ENCODE data around the gene GOLGA6L7. TPM values are rescaled to one million over a fixed set of nuclear protein-coding genes. Genes with fewer than 3 reads are reported as not detected.

Gene GOLGA6L7
- total and polyA plus RNA-seq, 2 experiments from 2014 or later: 0.47 TPM; not detected in 1

DNA sequence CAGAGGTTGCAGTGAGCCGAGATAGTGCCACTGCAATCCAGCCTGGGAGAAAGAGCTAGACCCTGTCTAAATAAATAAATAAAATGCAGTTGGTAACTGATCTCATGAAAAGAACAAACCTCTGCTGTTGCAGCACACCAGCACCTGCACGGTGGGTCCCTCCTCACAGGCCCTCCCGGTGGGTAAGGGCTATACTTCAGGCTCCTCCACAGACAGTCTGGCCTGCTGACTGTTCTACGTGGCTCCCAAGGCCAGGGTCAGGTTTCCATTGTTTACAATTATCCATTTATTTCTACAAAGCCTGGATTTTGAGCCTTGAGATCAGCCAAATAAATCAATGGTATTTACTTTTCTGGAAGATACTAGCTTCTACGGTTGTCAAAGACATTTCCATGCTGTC, 32.2 kb upstream of the GOLGA6L7 start:
- Histone ChIP-seq H3K36me3 (ENCODE audit: insufficient read depth) (no peaks in the 10 kb centered on the region), H3F3A (replicated peaks; ENCODE audit: low read depth) (no peaks in the 10 kb centered on the region), H3K4me1 (ENCODE audit: insufficient read depth) (peaks cover 18% of the 10 kb centered on the region), H3K9me2 (ENCODE audit: insufficient read depth) (no peaks in the 10 kb centered on the region), H3K4me3 (no peak overlapping the region), H4K20me1 (replicated peaks; ENCODE audit: insufficient read depth) (no peaks in the 10 kb centered on the region), H3K27ac (ENCODE audit: low read depth) (no peak overlapping the region), H3K79me2 (replicated peaks; ENCODE audit: insufficient read depth) (no peaks in the 10 kb centered on the region), H2AFZ (no peak overlapping the region), H3K27me3 (ENCODE audit: insufficient read depth) (peaks cover 24% of the 10 kb centered on the region), H3K4me2 (no peak overlapping the region)
- peaks cover 29% of the 10 kb centered on the region for H3K27me3 Mint-ChIP-seq (ENCODE audit: insufficient read depth, low read depth, poor library complexity)
- no peaks in the 10 kb centered on the region for H3K36me3 Mint-ChIP-seq (ENCODE audit: low read depth)
- no peak for ATAC-seq
- no peak overlapping the region for H3K27ac Mint-ChIP-seq
- no peaks in the 10 kb centered on the region for H3K9me3 Mint-ChIP-seq
- H3K4me1 Mint-ChIP-seq: peaks cover 13% of the 10 kb centered on the region
- TF ChIP-seq ZNF462 (CRISPR knock-in tag; IDR thresholded peaks at IDR 0.05) (no peak), POLR2AphosphoS5 (IDR thresholded peaks at IDR 0.05; ENCODE audit: low read depth) (no peak), JUNB (IDR thresholded peaks at IDR 0.05; ENCODE audit: unreplicated experiment) (no peak)
- TF ChIP-seq, protein P1, sequence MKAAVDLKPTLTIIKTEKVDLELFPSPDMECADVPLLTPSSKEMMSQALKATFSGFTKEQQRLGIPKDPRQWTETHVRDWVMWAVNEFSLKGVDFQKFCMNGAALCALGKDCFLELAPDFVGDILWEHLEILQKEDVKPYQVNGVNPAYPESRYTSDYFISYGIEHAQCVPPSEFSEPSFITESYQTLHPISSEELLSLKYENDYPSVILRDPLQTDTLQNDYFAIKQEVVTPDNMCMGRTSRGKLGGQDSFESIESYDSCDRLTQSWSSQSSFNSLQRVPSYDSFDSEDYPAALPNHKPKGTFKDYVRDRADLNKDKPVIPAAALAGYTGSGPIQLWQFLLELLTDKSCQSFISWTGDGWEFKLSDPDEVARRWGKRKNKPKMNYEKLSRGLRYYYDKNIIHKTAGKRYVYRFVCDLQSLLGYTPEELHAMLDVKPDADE (IDR thresholded peaks at IDR 0.05): no peak
- no peak overlapping the region for H3K4me3 Mint-ChIP-seq
- DNase-seq (ENCODE audit: low spot score): no peak

GRCh38 chr15:28879551-28879950, 31.1 kb upstream of the GOLGA6L7 start:
- H3K4me1 Mint-ChIP-seq: peaks cover 12% of the 10 kb centered on the region
- Histone ChIP-seq H3K27me3 (ENCODE audit: insufficient read depth) (peaks cover 13% of the 10 kb centered on the region), H3K27ac (ENCODE audit: low read depth) (no peak overlapping the region), H3F3A (replicated peaks; ENCODE audit: low read depth) (no peaks in the 10 kb centered on the region), H2AFZ (no peak overlapping the region), H3K36me3 (ENCODE audit: insufficient read depth) (no peaks in the 10 kb centered on the region), H3K79me2 (replicated peaks; ENCODE audit: insufficient read depth) (no peaks in the 10 kb centered on the region), H4K20me1 (replicated peaks; ENCODE audit: insufficient read depth) (no peaks in the 10 kb centered on the region), H3K4me1 (ENCODE audit: insufficient read depth) (peaks cover 15% of the 10 kb centered on the region; the same call in 1 of the 2 replicates), H3K4me3 (no peak overlapping the region), H3K9me2 (ENCODE audit: insufficient read depth) (no peaks in the 10 kb centered on the region), H3K4me2 (no peak overlapping the region)
- no peak overlapping the region for H3K4me3 Mint-ChIP-seq
- H3K27me3 Mint-ChIP-seq (ENCODE audit: insufficient read depth, low read depth, poor library complexity): peaks cover 21% of the 10 kb centered on the region
- DNase-seq (ENCODE audit: low spot score) (no peak), ATAC-seq (no peak)
- H3K36me3 Mint-ChIP-seq (ENCODE audit: low read depth): no peaks in the 10 kb centered on the region
- H3K9me3 Mint-ChIP-seq: no peaks in the 10 kb centered on the region
- H3K27ac Mint-ChIP-seq: no peak overlapping the region
- no peak for TF ChIP-seq ZNF331 (CRISPR knock-in tag; IDR thresholded peaks at IDR 0.05; ENCODE audit: low read depth)
- TF ChIP-seq, protein P1 (IDR thresholded peaks at IDR 0.05): no peak

Data from GM23338 (cell line).